ENCODE results near the gene STUM. TPM values are rescaled to one million over a fixed set of nuclear protein-coding genes. Genes with fewer than 3 reads are reported as not detected.

STUM gene
- total and polyA plus RNA-seq, 2 of the 8 experiments (the other 6 are each of a cell fraction or from before 2014, with no cell fraction given): 0.76 to 1.2 TPM

DNA sequence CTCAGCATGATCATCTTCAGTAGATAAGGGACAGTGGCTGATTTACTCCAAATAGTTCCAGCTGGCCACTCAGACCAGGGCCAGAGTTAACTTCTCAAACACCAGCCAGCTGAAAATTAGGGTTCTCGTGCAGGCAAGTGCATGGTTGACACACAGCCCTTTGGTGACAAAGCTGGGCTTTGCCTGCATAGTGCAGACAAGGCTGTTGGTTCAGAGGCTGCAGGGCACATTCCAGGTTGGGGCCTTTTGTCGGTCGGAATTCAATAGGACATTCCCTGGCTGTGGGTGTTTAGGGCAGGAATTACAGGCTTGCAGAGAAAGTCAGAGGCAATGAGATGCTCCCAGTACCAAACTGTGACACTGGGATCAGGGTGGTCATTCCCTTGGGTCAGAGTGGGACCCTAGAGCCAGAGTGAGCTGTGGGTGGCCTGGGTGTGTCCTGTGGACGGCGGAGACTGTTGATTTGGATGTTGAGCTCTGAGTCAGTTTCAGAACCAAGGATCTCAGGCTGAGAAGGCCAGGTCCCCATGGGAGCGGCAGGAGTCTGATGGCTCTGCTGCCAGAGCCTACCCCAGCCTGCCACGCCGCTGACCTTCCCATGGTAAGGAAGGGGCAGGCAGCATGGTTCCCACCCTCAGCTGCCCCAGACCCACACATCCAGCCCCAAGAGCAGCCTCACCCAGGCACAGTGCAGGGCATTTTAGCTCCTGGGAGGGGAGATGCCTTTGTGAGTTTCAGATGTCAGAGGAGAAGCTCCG is 56.2 kb downstream of the STUM start:
- H2BK12ac ChIP-seq (ENCODE audit: low read depth, low read length): 0 out of 2 replicates have a peak overlapping the region, but pooled peaks have one; percentile 55
- H3K4me2 ChIP-seq (ENCODE audit: insufficient read depth in 1 of 2, low read depth in 2 of 2, low read length in 2 of 2): peak overlapping the region in 1 of 2 experiments; percentile 44; a peak in 1 of 4 replicates
- no peak overlapping the region for H3K14ac ChIP-seq (ENCODE audit: insufficient read length)
- H3K79me1 ChIP-seq (ENCODE audit: low read depth, low read length): 0 out of 2 replicates have a peak, but pooled peaks cover 2% of the 10 kb centered on the region
- H3K9me3 ChIP-seq (ENCODE audit: insufficient read depth in 2 of 2, low read depth in 1 of 2, low read length in 1 of 2): no peaks in the 10 kb centered on the region
- no peaks in the 10 kb centered on the region for H3K23me2 ChIP-seq (ENCODE audit: low read depth, low read length)
- H3K9ac ChIP-seq (replicated peaks in 1 of 4; ENCODE audit: extremely low read depth in 1 of 4, low read depth in 3 of 4, low read length in 3 of 4): no peak overlapping the region
- DNase-seq (ENCODE audit: low read depth in 1 of 2, low spot score in 2 of 2) (peak in 1 of 2 experiments; percentile 50), FAIRE-seq (no peak)
- H2BK15ac ChIP-seq (ENCODE audit: low read length): peak overlapping the region; percentile 40; the same call in 1 of the 2 replicates
- H3K27me3 ChIP-seq (replicated peaks in 1 of 4; ENCODE audit: control insufficient read depth in 3 of 4, extremely low read depth in 1 of 4, insufficient read depth in 3 of 4, low read length in 3 of 4): no peaks in the 10 kb centered on the region
- POLR2A ChIA-PET (ENCODE audit: partially characterized antibody): interaction anchor here (1.6 kb wide), 1 partner anchor 18 kb away, joined by 3 read pairs; no protein-coding TSS in a partner anchor
- H4K5ac ChIP-seq (ENCODE audit: insufficient read length, low read depth, low read length): peak overlapping the region; percentile 31
- H4K91ac ChIP-seq (replicated peaks; ENCODE audit: insufficient read length, low read length): peak overlapping the region; percentile 48
- no peak overlapping the region for H3K4ac ChIP-seq (replicated peaks; ENCODE audit: insufficient read length, low read depth, low read length)
- H2BK20ac ChIP-seq (ENCODE audit: low read length): no peak overlapping the region
- peak overlapping the region; percentile 29; the same call in 1 of the 2 replicates for H4K8ac ChIP-seq (ENCODE audit: extremely low read depth, insufficient read depth, low read length)
- no peak overlapping the region for H2AK5ac ChIP-seq (ENCODE audit: low read depth, low read length)
- no peak overlapping the region for H3K56ac ChIP-seq (replicated peaks; ENCODE audit: insufficient read length, low read depth, low read length)
- CTCF ChIA-PET (ENCODE audit: partially characterized antibody): interaction anchor here (0.6 to 3.5 kb wide), 13 partner anchors 9 to 349 kb away, joined by 3 to 14 read pairs (median 4); no protein-coding TSS in a partner anchor
- no peaks in the 10 kb centered on the region for H3K36me3 ChIP-seq (ENCODE audit: control insufficient read depth in 2 of 4, insufficient read depth in 4 of 4, low read length in 3 of 4)
- H2BK5ac ChIP-seq (ENCODE audit: low read depth, low read length): peak overlapping the region; percentile 32; the same call in 1 of the 2 replicates
- no peak overlapping the region for H2BK120ac ChIP-seq (replicated peaks; ENCODE audit: low read depth, low read length)
- 76% methylated on average over 9 of the region's 9 CpGs; no CpG with 5 or more reads in 1 of the 2 experiments for WGBS, 2 experiments (ENCODE audit: extremely low coverage in 1 of 2, insufficient coverage in 1 of 2, insufficient read length in 1 of 2, insufficient replicate concordance in 2 of 2, low coverage in 1 of 2, low lambda C conversion rate in 2 of 2, missing lambda C conversion rate in 1 of 2)
- no peak overlapping the region for H3K27ac ChIP-seq (ENCODE audit: low read depth, low read length)
- H3K4me1 ChIP-seq (replicated peaks in 1 of 4; ENCODE audit: control insufficient read depth in 3 of 4, insufficient read depth in 4 of 4, low read length in 3 of 4): peaks cover 0 to 28% (median 16%) of the 10 kb centered on the region in 4 experiments; a peak in 6 of 7 replicates
- no peaks in the 10 kb centered on the region for H3K79me2 ChIP-seq (ENCODE audit: control insufficient read depth in 1 of 2, insufficient read depth in 2 of 2, low read length in 2 of 2)
- no peak overlapping the region for H3K4me3 ChIP-seq (ENCODE audit: extremely low read depth in 1 of 4, insufficient read depth in 2 of 4, low read depth in 3 of 4, low read length in 4 of 4)
- 0 out of 2 replicates have a peak overlapping the region, but pooled peaks have one; percentile 23 for H2AFZ ChIP-seq (ENCODE audit: low read length)
- H3K23ac ChIP-seq (ENCODE audit: insufficient read length): no peak overlapping the region
- peak overlapping the region; percentile 53; the same call in 1 of the 2 replicates for H3K18ac ChIP-seq (ENCODE audit: extremely low read depth, low read length)
- no peaks in the 10 kb centered on the region for H4K20me1 ChIP-seq (replicated peaks in 1 of 2; ENCODE audit: control insufficient read depth in 1 of 2, insufficient read depth in 2 of 2, low read length in 2 of 2)
- TF ChIP-seq EZH2 (IDR thresholded peaks at IDR 0.05; ENCODE audit: low read depth, low read length, severe bottlenecking) (no peak), KDM5A (IDR thresholded peaks at IDR 0.05; ENCODE audit: low read length) (no peak)

Data from H1 (cell line).